GM12874 (cell line): ENCODE data around the gene ADAM17.

Experiments used
- CTCF ChIP-seq: IDR thresholded peaks from 2 replicates; pipeline ENCODE4 v1.5.1; 2011; ENCODE audit warnings: low read depth, mild to moderate bottlenecking, control low read depth, low read length, moderate library complexity; ENCODE audit not compliant: insufficient read depth

Gene ADAM17

GRCh38 chr2:9527995-9528787 lies 27.4 kb downstream of the ADAM17 start:
- TF ChIP-seq CTCF = no peak

DNA sequence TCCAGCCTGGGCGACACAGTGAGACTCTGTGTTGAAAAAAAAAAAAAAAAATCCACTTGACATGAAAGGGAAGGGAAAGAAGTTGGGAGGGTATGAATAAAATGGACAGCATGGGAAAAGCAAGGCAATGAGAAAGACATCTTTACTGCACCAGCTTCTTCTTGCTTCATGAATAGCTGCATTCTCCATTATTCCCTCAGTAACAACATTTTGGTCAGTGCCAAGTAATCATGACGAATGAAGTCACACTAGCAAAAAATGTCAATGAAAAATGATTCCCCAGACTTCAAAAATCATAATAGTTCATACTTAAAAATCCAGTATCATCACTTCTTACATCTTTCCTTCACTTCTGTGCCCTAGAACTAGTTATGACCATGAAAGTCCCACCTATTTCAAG lies 30.4 kb downstream of the ADAM17 start:
- no peak for TF ChIP-seq CTCF

- TF ChIP-seq CTCF = no peak
Observed at GRCh38 chr2:9524291-9524690, 31.3 kb downstream of the ADAM17 start.

- TF ChIP-seq CTCF = no peak
Observed at GRCh38 chr2:9519250-9519649, 36.4 kb downstream of the ADAM17 start.

GRCh38 chr2:9518780-9519179 lies 36.9 kb downstream of the ADAM17 start:
- TF ChIP-seq CTCF = no peak

- TF ChIP-seq CTCF = no peak
Observed at GRCh38 chr2:9518163-9518562, 37.5 kb downstream of the ADAM17 start.

- no peak for TF ChIP-seq CTCF
Observed at GRCh38 chr2:9517118-9517782, 38.4 kb downstream of the ADAM17 start.
